Tibial nerve (tissue), 4 donors: ENCODE results near the gene INPP1.

Experiments used
- CTCF ChIP-seq, 5 experiments: fragments of 200-600 bp in 3 of 5; fragments of 450-650 bp in 2 of 5; sonication (generic) in 3 of 5; IDR thresholded peaks; one replicate each; pipeline ENCODE4 v1.5.1; 2016 to 2019; ENCODE audit warnings: antibody characterized with exemption in 5 of 5, mild to moderate bottlenecking in 3 of 5, moderate library complexity in 2 of 5
- EP300 ChIP-seq, 2 donors: sonication (generic); formaldehyde crosslinking; IDR thresholded peaks; one replicate each; pipeline ENCODE4 v1.6.1; 2017; ENCODE audit warnings: antibody characterized with exemption in 2 of 2, mild to moderate bottlenecking in 1 of 2
- POLR2A ChIP-seq, 2 donors: fragments of 450-650 bp; IDR thresholded peaks; one replicate each; pipeline ENCODE4 v1.6.1; 2017; ENCODE audit warnings: antibody characterized with exemption in 2 of 2, mild to moderate bottlenecking in 2 of 2, moderate library complexity in 2 of 2

DNA sequence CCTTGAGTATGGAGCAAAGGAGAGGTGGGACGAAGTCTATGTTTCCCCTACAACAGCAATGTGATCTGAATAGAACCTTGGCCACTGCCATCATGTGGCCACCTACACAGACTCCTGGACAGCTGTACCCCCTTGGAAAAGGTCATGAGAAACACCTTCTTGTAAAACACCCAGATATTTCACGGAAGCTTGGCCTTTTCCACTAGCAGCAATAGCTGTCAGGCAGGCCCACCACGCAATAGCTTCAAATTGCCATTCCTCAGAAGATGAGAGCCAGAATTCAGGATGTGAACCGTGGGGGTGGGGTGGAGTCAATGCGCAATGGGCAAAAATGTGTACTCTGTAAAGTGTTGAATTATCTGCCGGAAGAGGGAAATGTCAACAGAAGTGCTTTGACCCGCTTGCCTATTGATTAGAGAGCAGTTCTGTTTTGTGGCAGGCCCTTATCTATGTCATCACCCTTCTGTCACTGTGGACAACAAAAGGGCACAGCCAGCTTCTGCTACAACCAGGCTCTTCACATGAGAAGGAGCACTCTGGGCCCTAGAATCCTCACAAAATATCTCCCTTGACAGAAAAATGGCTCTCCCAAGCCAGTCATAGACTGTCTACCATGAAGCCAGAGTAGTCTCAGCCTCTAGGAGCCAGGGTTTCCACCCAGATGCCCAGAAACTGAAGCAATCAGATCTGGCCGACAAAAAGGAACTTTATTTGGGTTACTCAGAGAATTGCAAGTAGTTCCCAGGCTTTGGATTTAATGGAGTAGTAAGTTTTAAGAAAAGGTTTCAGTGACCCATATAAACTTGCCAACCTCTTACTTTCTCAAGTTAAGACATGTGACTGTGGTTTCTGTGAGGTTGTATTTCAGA is 9.5 kb downstream of the INPP1 start:
- no peak for TF ChIP-seq CTCF (IDR thresholded peaks at IDR 0.05)
- TF ChIP-seq POLR2A (IDR thresholded peaks at IDR 0.05) = no peak
- no peak for TF ChIP-seq EP300 (IDR thresholded peaks at IDR 0.05)
